ENCODE results near the gene ADAM10.

The ADAM10 gene

DNA sequence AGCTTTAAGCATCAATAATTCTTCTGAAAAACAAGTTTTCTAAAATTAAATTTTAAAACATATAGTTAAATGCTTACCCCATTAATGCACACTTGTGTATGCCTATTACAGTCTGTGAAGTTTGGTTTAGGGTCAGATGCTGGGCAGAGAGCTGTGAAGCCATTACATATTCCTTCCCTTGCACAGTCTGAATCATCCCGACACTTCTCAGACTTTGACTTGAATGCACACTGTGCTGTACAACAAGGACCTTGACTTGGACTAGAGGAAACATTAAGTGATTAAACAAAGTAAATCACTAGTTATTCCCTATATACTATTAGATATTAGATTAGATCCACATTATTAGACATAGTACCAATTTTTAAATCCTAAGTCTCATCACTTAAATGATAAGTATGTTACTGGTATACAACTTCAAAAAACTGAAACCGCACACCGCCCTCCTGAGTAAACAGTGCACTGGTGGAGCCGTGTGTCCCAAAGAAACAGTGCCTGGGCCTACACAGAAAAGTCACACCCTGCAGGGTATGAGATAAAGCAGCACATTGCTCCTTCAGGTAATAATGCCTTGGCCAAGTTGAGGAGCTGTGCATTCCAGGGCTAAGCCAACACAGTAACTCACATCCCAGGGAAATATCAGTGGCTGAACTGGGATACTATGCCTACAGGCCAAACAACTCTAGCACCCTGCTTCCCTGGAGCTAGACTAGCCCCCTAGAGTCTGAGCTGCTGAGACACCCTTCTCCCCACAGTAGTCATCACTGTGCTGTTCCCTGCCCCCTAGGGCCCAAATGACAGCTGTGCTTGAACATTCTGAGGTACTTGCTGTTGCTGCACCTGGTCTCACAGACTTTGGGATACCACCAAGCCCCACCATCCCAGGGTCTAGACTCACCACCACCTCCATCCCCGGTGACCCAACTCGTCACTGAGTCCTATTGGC, 137.5 kb downstream of the ADAM10 start:
- no peak overlapping the region for H3K14ac ChIP-seq (ENCODE audit: low read length)
- no peak overlapping the region for H4K8ac ChIP-seq (ENCODE audit: low read depth, low read length)
- H3K36me3 ChIP-seq (replicated peaks in 1 of 2; ENCODE audit: control insufficient read depth in 2 of 2, insufficient read depth in 2 of 2, low read length in 2 of 2), result peaks cover 2 to 67% of the 10 kb centered on the region in 2 donors
- H3K4ac ChIP-seq (ENCODE audit: low read length), result no peak overlapping the region
- H2BK12ac ChIP-seq (ENCODE audit: low read length), result no peak overlapping the region
- no peak overlapping the region for H3K27ac ChIP-seq (replicated peaks; ENCODE audit: low read length)
- no peak overlapping the region for H2AK5ac ChIP-seq (ENCODE audit: low read depth, low read length)
- no peak overlapping the region for H2BK120ac ChIP-seq (ENCODE audit: low read depth, low read length)
- peaks cover 3% of the 10 kb centered on the region for H3K79me1 ChIP-seq (ENCODE audit: low read depth, low read length)
- no peak overlapping the region for H3K23ac ChIP-seq (ENCODE audit: low read depth, low read length, poor library complexity)
- DNase-seq (ENCODE audit: low spot score), result no peak
- H3K4me1 ChIP-seq (ENCODE audit: control insufficient read depth in 2 of 2, insufficient read depth in 1 of 2, low read depth in 1 of 2, low read length in 2 of 2), result no peaks in the 10 kb centered on the region
- no peak overlapping the region for H3K9ac ChIP-seq (ENCODE audit: low read depth, low read length, poor library complexity)
- H3K18ac ChIP-seq (ENCODE audit: low read length), result no peak overlapping the region
- H3K9me3 ChIP-seq (replicated peaks in 1 of 2; ENCODE audit: control insufficient read depth in 2 of 2, insufficient read depth in 1 of 2, low read depth in 1 of 2, low read length in 2 of 2), result peaks cover 0 to 25% of the 10 kb centered on the region in 2 donors
- H4K91ac ChIP-seq (ENCODE audit: low read depth, low read length, poor library complexity), result no peak overlapping the region
- no peaks in the 10 kb centered on the region for H3K27me3 ChIP-seq (ENCODE audit: control insufficient read depth in 3 of 3, insufficient read depth in 3 of 3, low read depth in 1 of 3, low read length in 3 of 3)
- no peak overlapping the region for H2BK15ac ChIP-seq (ENCODE audit: low read length)
- H2BK5ac ChIP-seq (ENCODE audit: low read length), result no peak overlapping the region
- no peak overlapping the region for H3K4me2 ChIP-seq (ENCODE audit: insufficient read depth, low read length, poor library complexity, severe bottlenecking)
- no peak overlapping the region for H2AFZ ChIP-seq (ENCODE audit: low read length)
- WGBS, 2 donors (ENCODE audit: extremely low coverage in 2 of 2, insufficient read length in 2 of 2, insufficient replicate concordance in 1 of 2), result no CpG with 5 or more reads among the region's 6 CpGs
- no peak overlapping the region for H3K4me3 ChIP-seq (ENCODE audit: low read length in 2 of 2)

DNA sequence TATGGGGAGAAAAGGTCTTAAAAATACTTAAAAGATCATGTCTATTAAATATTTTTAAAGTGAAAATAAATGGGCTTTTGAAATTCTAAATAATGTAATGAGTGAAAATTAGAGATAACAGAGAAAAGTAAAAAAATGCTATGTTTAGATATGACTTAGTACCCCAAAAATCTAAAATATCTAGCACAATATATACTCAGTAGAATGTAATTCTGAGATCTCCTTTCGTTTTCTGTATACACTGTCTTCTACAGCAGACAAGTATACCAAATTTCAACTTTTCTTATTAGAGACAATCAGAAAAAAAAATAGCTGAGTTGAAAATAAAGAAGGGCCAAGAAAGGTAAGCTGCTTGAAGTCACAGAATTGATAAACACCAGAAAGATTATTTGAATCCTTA, 140.8 kb downstream of the ADAM10 start:
- Histone ChIP-seq H3K4me1 (ENCODE audit: control insufficient read depth in 2 of 2, insufficient read depth in 1 of 2, low read depth in 1 of 2, low read length in 2 of 2) (peaks cover 0 to 1% of the 10 kb centered on the region in 2 donors), H3K4ac (ENCODE audit: low read length) (no peak overlapping the region), H3K27me3 (ENCODE audit: control insufficient read depth in 3 of 3, insufficient read depth in 3 of 3, low read depth in 1 of 3, low read length in 3 of 3) (no peaks in the 10 kb centered on the region), H4K8ac (ENCODE audit: low read depth, low read length) (no peak overlapping the region), H2BK12ac (ENCODE audit: low read length) (no peak overlapping the region), H2AFZ (ENCODE audit: low read length) (no peak overlapping the region), H3K79me1 (ENCODE audit: low read depth, low read length) (peaks cover under 1% of the 10 kb centered on the region), H2BK15ac (ENCODE audit: low read length) (no peak overlapping the region), H3K14ac (ENCODE audit: low read length) (no peak overlapping the region), H4K91ac (ENCODE audit: low read depth, low read length, poor library complexity) (no peak overlapping the region), H3K23ac (ENCODE audit: low read depth, low read length, poor library complexity) (no peak overlapping the region), H3K9ac (ENCODE audit: low read depth, low read length, poor library complexity) (no peak overlapping the region), H3K9me3 (replicated peaks in 1 of 2; ENCODE audit: control insufficient read depth in 2 of 2, insufficient read depth in 1 of 2, low read depth in 1 of 2, low read length in 2 of 2) (peaks cover 0 to 4% of the 10 kb centered on the region in 2 donors), H3K4me2 (ENCODE audit: insufficient read depth, low read length, poor library complexity, severe bottlenecking) (no peak overlapping the region), H2BK5ac (ENCODE audit: low read length) (no peak overlapping the region), H3K27ac (replicated peaks; ENCODE audit: low read length) (no peak overlapping the region), H2BK120ac (ENCODE audit: low read depth, low read length) (no peak overlapping the region), H3K18ac (ENCODE audit: low read length) (no peak overlapping the region), H2AK5ac (ENCODE audit: low read depth, low read length) (no peak overlapping the region), H3K36me3 (replicated peaks in 1 of 2; ENCODE audit: control insufficient read depth in 2 of 2, insufficient read depth in 2 of 2, low read length in 2 of 2) (peaks cover 5 to 69% of the 10 kb centered on the region in 2 donors), H3K4me3 (ENCODE audit: low read length in 2 of 2) (no peak overlapping the region)
- no peak for DNase-seq (ENCODE audit: low spot score)
- WGBS, 2 donors (ENCODE audit: extremely low coverage in 2 of 2, insufficient read length in 2 of 2, insufficient replicate concordance in 1 of 2), result no CpG with 5 or more reads among the region's 1 CpG

DNA sequence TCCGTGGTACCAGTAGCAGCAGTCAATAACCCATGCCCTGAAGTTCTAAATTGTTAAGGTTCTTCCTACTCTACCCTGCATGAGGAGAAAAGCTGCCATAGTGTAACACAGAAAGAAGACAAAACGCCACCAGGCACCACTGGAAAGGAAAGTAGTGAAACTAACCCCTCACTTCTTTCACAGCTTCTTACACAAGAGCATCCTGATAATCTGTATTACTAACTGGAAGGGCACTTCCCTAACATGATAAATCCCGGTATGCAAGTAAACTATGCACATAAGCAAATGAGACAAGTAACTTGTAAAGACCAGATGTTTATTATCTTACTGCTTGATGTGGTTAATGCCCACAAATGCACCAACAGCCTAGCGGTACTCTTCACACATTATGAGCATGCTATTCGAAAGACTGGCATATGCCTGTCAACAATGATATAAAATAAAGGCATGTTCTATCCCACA, 141.3 kb downstream of the ADAM10 start:
- WGBS, 2 donors (ENCODE audit: extremely low coverage in 2 of 2, insufficient read length in 2 of 2, insufficient replicate concordance in 1 of 2), result no CpG with 5 or more reads among the region's 5 CpGs
- no peak overlapping the region for H3K27ac ChIP-seq (replicated peaks; ENCODE audit: low read length)
- no peak overlapping the region for H3K18ac ChIP-seq (ENCODE audit: low read length)

DNA sequence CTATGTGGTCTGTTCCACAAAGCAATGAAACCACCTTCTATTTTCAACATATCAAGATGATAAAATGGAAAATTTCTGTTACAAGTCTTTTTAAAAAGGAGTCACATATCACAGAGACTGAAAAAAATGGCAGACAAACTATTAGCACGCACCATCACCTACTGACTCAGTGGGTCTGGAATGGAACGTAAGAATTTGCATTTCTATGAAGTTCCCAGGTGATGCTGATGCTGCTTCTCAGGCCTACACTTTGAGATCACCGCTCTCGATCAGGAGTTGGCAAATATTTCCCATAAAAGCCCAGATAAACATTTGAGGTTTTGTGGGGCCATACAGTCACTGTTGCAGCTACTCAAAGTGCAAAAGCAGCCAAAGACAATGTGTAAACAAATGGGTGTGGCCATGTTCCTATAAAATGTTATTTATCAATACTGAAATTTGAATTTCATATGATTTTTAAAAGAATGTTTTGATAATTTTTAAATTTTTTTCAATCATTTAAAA, 142.9 kb downstream of the ADAM10 start:
- H3K4ac ChIP-seq (ENCODE audit: low read length), result no peak overlapping the region
- no peak overlapping the region for H2BK12ac ChIP-seq (ENCODE audit: low read length)
- no peak overlapping the region for H2BK120ac ChIP-seq (ENCODE audit: low read depth, low read length)
- H3K27me3 ChIP-seq (ENCODE audit: control insufficient read depth in 3 of 3, insufficient read depth in 3 of 3, low read depth in 1 of 3, low read length in 3 of 3), result no peaks in the 10 kb centered on the region
- no peak overlapping the region for H2AK5ac ChIP-seq (ENCODE audit: low read depth, low read length)
- H3K27ac ChIP-seq (replicated peaks; ENCODE audit: low read length), result no peak overlapping the region
- peaks cover 8 to 78% of the 10 kb centered on the region in 2 donors for H3K36me3 ChIP-seq (replicated peaks in 1 of 2; ENCODE audit: control insufficient read depth in 2 of 2, insufficient read depth in 2 of 2, low read length in 2 of 2)
- H3K4me3 ChIP-seq (ENCODE audit: low read length in 2 of 2), result no peak overlapping the region
- no peak overlapping the region for H3K9ac ChIP-seq (ENCODE audit: low read depth, low read length, poor library complexity)
- no peak overlapping the region for H3K23ac ChIP-seq (ENCODE audit: low read depth, low read length, poor library complexity)
- H3K4me2 ChIP-seq (ENCODE audit: insufficient read depth, low read length, poor library complexity, severe bottlenecking), result no peak overlapping the region
- no peak overlapping the region for H4K8ac ChIP-seq (ENCODE audit: low read depth, low read length)
- H3K79me1 ChIP-seq (ENCODE audit: low read depth, low read length), result no peaks in the 10 kb centered on the region
- no peak overlapping the region for H4K91ac ChIP-seq (ENCODE audit: low read depth, low read length, poor library complexity)
- no peak overlapping the region for H2AFZ ChIP-seq (ENCODE audit: low read length)
- H2BK15ac ChIP-seq (ENCODE audit: low read length), result no peak overlapping the region
- H3K4me1 ChIP-seq (ENCODE audit: control insufficient read depth in 2 of 2, insufficient read depth in 1 of 2, low read depth in 1 of 2, low read length in 2 of 2), result peaks cover 0 to 1% of the 10 kb centered on the region in 2 donors
- no peak overlapping the region for H2BK5ac ChIP-seq (ENCODE audit: low read length)
- H3K14ac ChIP-seq (ENCODE audit: low read length), result no peak overlapping the region
- no CpG with 5 or more reads among the region's 4 CpGs for WGBS, 2 donors (ENCODE audit: extremely low coverage in 2 of 2, insufficient read length in 2 of 2, insufficient replicate concordance in 1 of 2)
- no peak overlapping the region for H3K18ac ChIP-seq (ENCODE audit: low read length)
- no peak for DNase-seq (ENCODE audit: low spot score)
- no peaks in the 10 kb centered on the region for H3K9me3 ChIP-seq (replicated peaks in 1 of 2; ENCODE audit: control insufficient read depth in 2 of 2, insufficient read depth in 1 of 2, low read depth in 1 of 2, low read length in 2 of 2)

More for the DNA sequence above, 141.3 kb downstream of the ADAM10 start:
- no peak overlapping the region for H2BK5ac ChIP-seq (ENCODE audit: low read length)
- no peak for DNase-seq (ENCODE audit: low spot score)
- H3K14ac ChIP-seq (ENCODE audit: low read length), result no peak overlapping the region
- no peaks in the 10 kb centered on the region for H3K79me1 ChIP-seq (ENCODE audit: low read depth, low read length)
- no peaks in the 10 kb centered on the region for H3K9me3 ChIP-seq (replicated peaks in 1 of 2; ENCODE audit: control insufficient read depth in 2 of 2, insufficient read depth in 1 of 2, low read depth in 1 of 2, low read length in 2 of 2)
- peaks cover 0 to 1% of the 10 kb centered on the region in 2 donors for H3K4me1 ChIP-seq (ENCODE audit: control insufficient read depth in 2 of 2, insufficient read depth in 1 of 2, low read depth in 1 of 2, low read length in 2 of 2)
- no peak overlapping the region for H2AK5ac ChIP-seq (ENCODE audit: low read depth, low read length)
- no peak overlapping the region for H2BK120ac ChIP-seq (ENCODE audit: low read depth, low read length)
- H3K27me3 ChIP-seq (ENCODE audit: control insufficient read depth in 3 of 3, insufficient read depth in 3 of 3, low read depth in 1 of 3, low read length in 3 of 3), result no peaks in the 10 kb centered on the region
- no peak overlapping the region for H4K91ac ChIP-seq (ENCODE audit: low read depth, low read length, poor library complexity)
- peaks cover 5 to 70% of the 10 kb centered on the region in 2 donors for H3K36me3 ChIP-seq (replicated peaks in 1 of 2; ENCODE audit: control insufficient read depth in 2 of 2, insufficient read depth in 2 of 2, low read length in 2 of 2)
- H2BK15ac ChIP-seq (ENCODE audit: low read length), result no peak overlapping the region
- no peak overlapping the region for H3K4me3 ChIP-seq (ENCODE audit: low read length in 2 of 2)
- H3K23ac ChIP-seq (ENCODE audit: low read depth, low read length, poor library complexity), result no peak overlapping the region
- no peak overlapping the region for H4K8ac ChIP-seq (ENCODE audit: low read depth, low read length)
- H2BK12ac ChIP-seq (ENCODE audit: low read length), result no peak overlapping the region
- H3K4me2 ChIP-seq (ENCODE audit: insufficient read depth, low read length, poor library complexity, severe bottlenecking), result no peak overlapping the region
- H3K4ac ChIP-seq (ENCODE audit: low read length), result no peak overlapping the region
- H3K9ac ChIP-seq (ENCODE audit: low read depth, low read length, poor library complexity), result no peak overlapping the region
- no peak overlapping the region for H2AFZ ChIP-seq (ENCODE audit: low read length)
